ENCODE results near the gene RNU5D-1.

RNU5D-1 gene

GRCh38 chr1:44681905-44682882, 48.8 kb downstream of the RNU5D-1 start:
- no peak overlapping the region for H3K4me3 ChIP-seq (ENCODE audit: low read length)
- DNase-seq (ENCODE audit: low read depth) = no peak
- TF ChIP-seq CTCF (IDR thresholded peaks at IDR 0.05; ENCODE audit: insufficient read depth, low read depth, low read length, missing control alignments) = no peak

Data from epithelial cell of esophagus (primary cell).